ENCODE measurements around the gene RAVER1.

- TF ChIP-seq POLR2AphosphoS5 (IDR thresholded peaks at IDR 0.05) (no peak), CTCF (IDR thresholded peaks at IDR 0.05) (no peak)
These were observed 30.5 kb upstream of the RAVER1 start for GRCh38 chr19:10363789-10364281.
